NCI-H2196 (cell line): ENCODE measurements around the gene CFAP161.
"Not testable (repeated sequence)": the region's sequence is repeated elsewhere in the genome, so short reads cannot be mapped to it uniquely, and the experiment has no call there.

Experiments used
- DNase-seq: peaks from one replicate; lab custom pipeline; 2025; ENCODE audit not compliant: unreplicated experiment; lab: John Stamatoyannopoulos, UW

Gene CFAP161

GRCh38 chr15:81157195-81157938 lies 23.3 kb downstream of the CFAP161 start:
- no peak for DNase-seq

- no peak for DNase-seq
Observed at GRCh38 chr15:81157939-81158223, 23.8 kb downstream of the CFAP161 start.

GRCh38 chr15:81158561-81158960 lies 24.5 kb downstream of the CFAP161 start:
- DNase-seq, result not testable (repeated sequence)

- peak; percentile 28 for DNase-seq
Observed at GRCh38 chr15:81160312-81161159, 26.5 kb downstream of the CFAP161 start.

GRCh38 chr15:81161160-81161673 lies 27.1 kb downstream of the CFAP161 start:
- no peak for DNase-seq

GRCh38 chr15:81161851-81162250 lies 27.8 kb downstream of the CFAP161 start:
- no peak for DNase-seq

- DNase-seq, result no peak
Observed at GRCh38 chr15:81163961-81164800, 30.1 kb downstream of the CFAP161 start.

GRCh38 chr15:81165535-81165934 lies 31.5 kb downstream of the CFAP161 start:
- DNase-seq, result no peak

- no peak for DNase-seq
Observed at GRCh38 chr15:81166636-81167305, 32.7 kb downstream of the CFAP161 start.

GRCh38 chr15:81168131-81168526 lies 34.1 kb downstream of the CFAP161 start:
- DNase-seq, result no peak

GRCh38 chr15:81168644-81169043 lies 34.6 kb downstream of the CFAP161 start:
- DNase-seq, result no peak

GRCh38 chr15:81170511-81170910 lies 36.4 kb downstream of the CFAP161 start:
- no peak for DNase-seq

GRCh38 chr15:81171286-81171685 lies 37.2 kb downstream of the CFAP161 start:
- DNase-seq, result no peak

- DNase-seq, result no peak
Observed at GRCh38 chr15:81174125-81174791, 40.2 kb downstream of the CFAP161 start.

- DNase-seq, result no peak
Observed at GRCh38 chr15:81174792-81175327, 40.8 kb downstream of the CFAP161 start.

- no peak for DNase-seq
Observed at GRCh38 chr15:81175496-81175895, 41.4 kb downstream of the CFAP161 start.

GRCh38 chr15:81176291-81176893 lies 42.3 kb downstream of the CFAP161 start:
- no peak for DNase-seq

GRCh38 chr15:81178365-81178764 lies 44.3 kb downstream of the CFAP161 start:
- no peak for DNase-seq

- no peak for DNase-seq
Observed at GRCh38 chr15:81181220-81181619, 47.1 kb downstream of the CFAP161 start.
